Endothelial cell of umbilical vein (primary cell): Measurements from ENCODE around the gene TMEM37. TPM values are rescaled to one million over a fixed set of nuclear protein-coding genes. Genes with fewer than 3 reads are reported as not detected.

Experiments used
- BruUV-seq: library from RNA; stranded (reverse); fragments of 400-500 nt; replicated peaks from 2 replicates; lab custom pipeline; 2021; lab: Mats Ljungman, UMichigan
- CTCF ChIA-PET: fragments of 300-600, 350-600 bp; sonication (Branson Sonifier 250); formaldehyde crosslinking; loops from one replicate; lab custom pipeline; 2021; ENCODE audit warnings: antibody characterized with exemption, inconsistent platforms; lab: Charles Lee
- POLR2A ChIA-PET: fragments of 300-600, 350-600 bp; sonication (Branson Sonifier 250); formaldehyde crosslinking; loops from one replicate; lab custom pipeline; 2021; ENCODE audit warnings: antibody characterized with exemption, inconsistent platforms; lab: Charles Lee
- DNase-seq: peaks from one replicate; pipeline ENCODE4 v3.0.0-alpha.2; 2011; ENCODE audit warnings: low read depth, low spot score
- FAIRE-seq: peaks from 2 replicates; lab custom pipeline; 2011; peaks lifted over from hg19 to GRCh38; lab: Jason Lieb, UNC
- H2AFZ ChIP-seq: 2 replicates; pipeline ENCODE4 v1.6.0; 2012; ENCODE audit warnings: low read depth, low read length, control low read depth, inconsistent platforms
- H3K27ac ChIP-seq: 2 replicates; pipeline ENCODE4 v1.5.1; 2011; ENCODE audit warnings: low read depth, mild to moderate bottlenecking, control low read depth, low read length, moderate library complexity; ENCODE audit not compliant: insufficient read depth
- H3K27me3 ChIP-seq, 2 experiments: 2 replicates each; pipeline versions ENCODE4 v1.6.0 to v1.6.1; 2011; ENCODE audit warnings: low read length in 2 of 2, mixed read lengths in 1 of 2; ENCODE audit not compliant: control insufficient read depth in 2 of 2, insufficient read depth in 2 of 2
- H3K36me3 ChIP-seq, 2 experiments: 2 replicates in 1 of 2; 3 replicates in 1 of 2; pipeline ENCODE4 v1.5.1; 2011; ENCODE audit warnings: low read length in 2 of 2, mild to moderate bottlenecking in 1 of 2, moderate library complexity in 1 of 2; ENCODE audit not compliant: control insufficient read depth in 2 of 2, insufficient read depth in 2 of 2; ENCODE audit errors: extremely low read depth in 1 of 2
- H3K4me1 ChIP-seq: 3 replicates; pipeline ENCODE4 v1.5.1; 2011; ENCODE audit warnings: mild to moderate bottlenecking, low read length; ENCODE audit not compliant: control insufficient read depth, insufficient read depth; ENCODE audit errors: extremely low read depth
- H3K4me2 ChIP-seq: 2 replicates; pipeline ENCODE4 v1.6.1; 2011; ENCODE audit warnings: low read length, control low read depth, mixed read lengths; ENCODE audit not compliant: insufficient read depth
- H3K4me3 ChIP-seq, 3 experiments: fragments of 200-600 bp in 1 of 3; sonication (generic), shearing (Covaris generic) in 1 of 3; replicated peaks in 1 of 3; 2 replicates each; pipeline ENCODE4 v1.5.1; 2011 to 2016; ENCODE audit warnings: control low read depth in 3 of 3, low read length in 3 of 3, mild to moderate bottlenecking in 2 of 3, inconsistent platforms in 1 of 3, low read depth in 1 of 3, moderate library complexity in 1 of 3; ENCODE audit not compliant: insufficient read depth in 1 of 3
- H3K79me2 ChIP-seq: 2 replicates; pipeline ENCODE4 v1.6.0; 2012; ENCODE audit warnings: low read length, inconsistent platforms; ENCODE audit not compliant: control insufficient read depth, insufficient read depth
- H3K9ac ChIP-seq: replicated peaks from 2 replicates; pipeline ENCODE3; 2011; ENCODE audit warnings: low read length, control low read depth; ENCODE audit not compliant: insufficient read depth; ENCODE audit errors: extremely low read depth
- H3K9me1 ChIP-seq: replicated peaks from 3 replicates; pipeline ENCODE4 v1.6.0; 2011; ENCODE audit warnings: mild to moderate bottlenecking, low read length; ENCODE audit not compliant: control insufficient read depth, insufficient read depth; ENCODE audit errors: extremely low read depth
- H3K9me3 ChIP-seq: replicated peaks from 2 replicates; pipeline ENCODE4 v1.5.1; 2012; ENCODE audit warnings: low read length, inconsistent platforms; ENCODE audit not compliant: control insufficient read depth, insufficient read depth
- H4K20me1 ChIP-seq: replicated peaks from 2 replicates; pipeline ENCODE3; 2011; ENCODE audit warnings: mild to moderate bottlenecking, low read length; ENCODE audit not compliant: control insufficient read depth, insufficient read depth; ENCODE audit errors: extremely low read depth
- EZH2 ChIP-seq: IDR thresholded peaks from 2 replicates; pipeline ENCODE4 v1.6.1; 2012; ENCODE audit warnings: borderline replicate concordance, low read depth, mild to moderate bottlenecking, moderate library complexity, low read length, inconsistent platforms; ENCODE audit not compliant: severe bottlenecking
- FOS ChIP-seq: IDR thresholded peaks from 2 replicates; pipeline ENCODE4 v1.6.1; 2011; ENCODE audit warnings: mild to moderate bottlenecking, low read length, moderate library complexity, borderline replicate concordance; ENCODE audit not compliant: insufficient read depth
- GATA2 ChIP-seq: IDR thresholded peaks from 2 replicates; pipeline ENCODE4 v1.7.0; 2011; ENCODE audit warnings: low read depth, mild to moderate bottlenecking, moderate library complexity, mixed read lengths, low read length; ENCODE audit not compliant: insufficient read length, insufficient read depth
- JUN ChIP-seq: IDR thresholded peaks from 2 replicates; pipeline ENCODE4 v1.6.1; 2011; ENCODE audit warnings: borderline replicate concordance, low read depth; ENCODE audit not compliant: insufficient read length, insufficient read depth
- MYC ChIP-seq: IDR thresholded peaks from one replicate; pipeline ENCODE4 v1.6.1; 2011; ENCODE audit warnings: mild to moderate bottlenecking, low read depth, low read length
- POLR2A ChIP-seq: IDR thresholded peaks from 2 replicates; pipeline ENCODE4 v1.6.1; 2012; ENCODE audit warnings: low read depth, mild to moderate bottlenecking, control low read depth, low read length
- POLR2AphosphoS5 ChIP-seq: IDR thresholded peaks from 2 replicates; pipeline ENCODE4 v1.6.1; 2012; ENCODE audit warnings: low read depth, mild to moderate bottlenecking, control low read depth, low read length, moderate library complexity; ENCODE audit not compliant: insufficient read depth
- dilution Hi-C: fragments of 300-500 bp; cut with MboI; formaldehyde crosslinking; loops from one replicate; pipeline ENCODE4 v1.15.0; 2019; ENCODE audit warnings: low sequenced_read_pairs; ENCODE audit not compliant: extremely low pct_ligation_motif_present
- intact Hi-C: fragments of 100-400 bp; cut with micrococcal nuclease; formaldehyde crosslinking; loops from one replicate; pipeline ENCODE4 v1.10.0; 2022
- polyA plus RNA-seq, 4 experiments: library from polyadenylated mRNA; depleted of rRNA in 3 of 4; stranded (reverse) in 3 of 4; unstranded in 1 of 4; fragments of >200 nt; gene quantifications; 2 replicates each; pipeline versions ENCODE4 v1.2.1 to v1.2.3, GENCODE V29; 2011 to 2012; ENCODE audit warnings: missing spikeins in 1 of 4
- total RNA-seq: library from RNA; stranded (reverse); gene quantifications from 2 replicates; pipeline ENCODE4 v1.2.3, GENCODE V29; 2021
- TF ChIP-seq, protein P1 (sequence below): IDR thresholded peaks from 2 replicates; pipeline ENCODE4 v1.6.1; 2011; ENCODE audit not compliant: insufficient read depth, insufficient read length
- TF ChIP-seq, protein P2 (sequence below), 2 donors: IDR thresholded peaks; 1 replicate in 1 of 2; 2 replicates in 1 of 2; pipeline ENCODE4 v1.5.1; 2011; ENCODE audit warnings: low read length in 2 of 2, mild to moderate bottlenecking in 2 of 2, moderate library complexity in 2 of 2, control low read depth in 1 of 2, inconsistent platforms in 1 of 2, low read depth in 1 of 2; ENCODE audit not compliant: insufficient read depth in 1 of 2; ENCODE audit errors: extremely low read depth in 1 of 2

TMEM37 gene
- total and polyA plus RNA-seq, 2 donors (not counting 3 experiments of a cell fraction or from before 2014, with no cell fraction given) = 3.5 to 16.2 TPM

GRCh38 chr2:119480718-119481142 is 49.1 kb downstream of the TMEM37 start:
- FAIRE-seq = no peak
- DNase-seq = no peak
- H3K4me3 ChIP-seq = no peak overlapping the region
- no peak overlapping the region for H3K9ac ChIP-seq
- ChIA-PET POLR2A (no interaction called here), CTCF (interaction anchor here (1.0 kb wide), 2 partner anchors 57 to 74 kb away, joined by 3 read pairs; no protein-coding TSS in a partner anchor)
- dilution Hi-C loops (no loop called here), intact Hi-C loops (no loop called here)
- TF ChIP-seq POLR2AphosphoS5 (no peak), JUN (no peak), POLR2A (no peak), EZH2 (no peak), FOS (no peak)
- no peaks in the 10 kb centered on the region for H3K9me3 ChIP-seq
- no peaks in the 10 kb centered on the region for H3K36me3 ChIP-seq
- H2AFZ ChIP-seq = no peak overlapping the region
- H3K27ac ChIP-seq = no peak overlapping the region
- no peaks in the 10 kb centered on the region for H3K4me1 ChIP-seq
- no peaks in the 10 kb centered on the region for H3K79me2 ChIP-seq
- H3K4me2 ChIP-seq = no peak overlapping the region
- no peaks in the 10 kb centered on the region for H4K20me1 ChIP-seq
- H3K9me1 ChIP-seq = no peaks in the 10 kb centered on the region
- no TSS peak for BruUV-seq
- H3K27me3 ChIP-seq = no peaks in the 10 kb centered on the region

DNA sequence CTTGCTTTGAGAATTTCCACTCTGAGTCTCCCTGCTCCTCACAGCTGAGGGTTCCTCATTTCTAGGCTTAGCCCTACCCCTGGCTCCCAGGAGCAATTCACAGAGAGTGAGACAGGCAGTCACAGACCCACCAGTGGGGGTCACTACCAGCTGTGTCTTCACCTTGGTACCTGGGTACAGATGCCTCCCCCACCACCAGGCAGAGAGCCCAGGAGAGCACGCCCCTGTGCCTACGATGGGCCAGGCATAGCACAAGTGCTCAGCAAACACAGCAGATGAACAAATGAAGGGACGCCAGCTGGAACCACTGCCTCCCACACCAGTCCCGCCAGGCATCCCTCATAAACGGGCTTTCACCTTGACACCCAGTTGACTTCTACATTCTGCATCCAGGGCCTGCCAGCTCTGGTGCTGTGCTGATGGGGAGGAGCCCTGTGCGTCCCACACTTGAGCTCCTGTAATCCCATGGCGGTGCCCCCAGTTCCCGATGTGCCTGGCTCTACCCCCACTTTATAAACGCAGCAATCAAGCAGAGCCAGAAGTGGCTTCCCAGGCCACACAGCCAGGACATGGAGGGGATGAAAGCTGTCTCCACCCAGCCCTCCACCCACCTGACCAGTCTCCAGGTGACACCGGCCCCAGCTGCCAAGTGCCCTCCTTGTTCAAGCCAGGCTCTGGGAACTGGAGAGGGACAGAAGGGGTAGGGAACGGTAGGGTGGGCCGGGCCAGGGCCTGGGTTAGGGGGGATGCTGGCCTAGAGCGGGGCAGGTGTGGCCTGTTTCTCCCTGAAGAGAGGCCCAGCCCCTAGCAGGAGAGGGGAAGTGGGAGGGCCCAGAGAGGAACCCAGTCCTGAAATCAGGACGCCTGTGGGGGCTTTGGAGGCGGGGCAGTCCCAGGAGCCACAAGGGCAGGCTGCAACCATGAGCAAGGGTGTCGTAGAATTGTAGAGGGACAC is 50.1 kb downstream of the TMEM37 start:
- ChIA-PET POLR2A (no interaction called here), CTCF (interaction anchor here (1.0 kb wide), 2 partner anchors 58 to 75 kb away, joined by 3 read pairs; no protein-coding TSS in a partner anchor)
- no TSS peak for BruUV-seq
- Histone ChIP-seq H3K27ac (no peak overlapping the region), H3K4me1 (no peaks in the 10 kb centered on the region), H4K20me1 (no peaks in the 10 kb centered on the region), H3K9ac (no peak overlapping the region), H3K27me3 (no peaks in the 10 kb centered on the region), H3K4me2 (no peak overlapping the region), H2AFZ (no peak overlapping the region), H3K36me3 (no peaks in the 10 kb centered on the region), H3K79me2 (no peaks in the 10 kb centered on the region), H3K4me3 (no peak overlapping the region), H3K9me1 (no peaks in the 10 kb centered on the region), H3K9me3 (no peaks in the 10 kb centered on the region)
- intact Hi-C loops = no loop called here
- TF ChIP-seq GATA2 (no peak), FOS (no peak), POLR2AphosphoS5 (no peak), MYC (no peak), POLR2A (no peak)
- TF ChIP-seq, protein P1, sequence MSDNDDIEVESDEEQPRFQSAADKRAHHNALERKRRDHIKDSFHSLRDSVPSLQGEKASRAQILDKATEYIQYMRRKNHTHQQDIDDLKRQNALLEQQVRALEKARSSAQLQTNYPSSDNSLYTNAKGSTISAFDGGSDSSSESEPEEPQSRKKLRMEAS = no peak
- TF ChIP-seq, protein P2, sequence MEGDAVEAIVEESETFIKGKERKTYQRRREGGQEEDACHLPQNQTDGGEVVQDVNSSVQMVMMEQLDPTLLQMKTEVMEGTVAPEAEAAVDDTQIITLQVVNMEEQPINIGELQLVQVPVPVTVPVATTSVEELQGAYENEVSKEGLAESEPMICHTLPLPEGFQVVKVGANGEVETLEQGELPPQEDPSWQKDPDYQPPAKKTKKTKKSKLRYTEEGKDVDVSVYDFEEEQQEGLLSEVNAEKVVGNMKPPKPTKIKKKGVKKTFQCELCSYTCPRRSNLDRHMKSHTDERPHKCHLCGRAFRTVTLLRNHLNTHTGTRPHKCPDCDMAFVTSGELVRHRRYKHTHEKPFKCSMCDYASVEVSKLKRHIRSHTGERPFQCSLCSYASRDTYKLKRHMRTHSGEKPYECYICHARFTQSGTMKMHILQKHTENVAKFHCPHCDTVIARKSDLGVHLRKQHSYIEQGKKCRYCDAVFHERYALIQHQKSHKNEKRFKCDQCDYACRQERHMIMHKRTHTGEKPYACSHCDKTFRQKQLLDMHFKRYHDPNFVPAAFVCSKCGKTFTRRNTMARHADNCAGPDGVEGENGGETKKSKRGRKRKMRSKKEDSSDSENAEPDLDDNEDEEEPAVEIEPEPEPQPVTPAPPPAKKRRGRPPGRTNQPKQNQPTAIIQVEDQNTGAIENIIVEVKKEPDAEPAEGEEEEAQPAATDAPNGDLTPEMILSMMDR (IDR thresholded peaks at IDR 0.05; ENCODE audit: extremely low read depth in 1 of 2, insufficient read depth in 1 of 2, low read depth in 1 of 2, low read length in 2 of 2) = no peak
- DNase-seq = no peak
- dilution Hi-C loops = no loop called here
- no peak for FAIRE-seq
